GM19023 (cell line): ENCODE measurements around the gene WBP2.

Experiments used
- ATAC-seq: cut with Tn5 transposase; IDR thresholded peaks from one replicate; pipeline ENCODE4 v1.9.1; 2021; ENCODE audit warnings: mild to moderate bottlenecking, moderate library complexity; ENCODE audit not compliant: unreplicated experiment

WBP2 gene

DNA sequence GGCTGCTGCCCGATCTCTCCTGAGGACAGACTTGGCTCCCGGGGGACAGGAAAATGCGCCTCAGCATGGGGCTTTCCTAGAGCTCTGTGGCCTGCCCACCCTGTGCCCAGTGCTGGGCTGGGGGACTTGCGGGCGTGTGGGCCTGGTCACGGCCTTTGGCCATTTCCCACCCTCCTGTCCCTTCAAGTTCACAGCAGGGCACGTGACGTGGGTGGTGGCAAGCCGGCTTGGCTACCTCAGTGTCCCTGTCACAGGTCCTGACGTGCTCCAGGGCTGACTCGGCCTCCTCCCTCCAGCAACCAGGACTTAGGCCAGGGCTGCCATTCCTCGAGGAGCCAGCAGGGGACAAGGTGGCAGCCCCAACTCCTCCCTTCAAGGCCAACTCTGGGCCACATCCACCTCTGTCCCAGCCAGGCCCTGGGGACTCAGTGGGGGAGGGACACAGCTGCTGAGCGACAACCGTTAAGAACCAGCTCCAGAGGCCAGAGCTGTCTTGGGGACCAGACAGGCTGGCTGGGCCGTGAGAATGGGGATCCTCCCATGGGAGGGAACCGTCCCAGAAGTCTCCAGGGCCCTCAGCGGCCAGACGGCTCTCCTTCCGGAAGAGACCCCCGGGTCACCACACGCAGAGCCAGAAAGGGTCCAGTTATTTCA lies 9.9 kb downstream of the WBP2 start:
- ATAC-seq, result peak; percentile 59

DNA sequence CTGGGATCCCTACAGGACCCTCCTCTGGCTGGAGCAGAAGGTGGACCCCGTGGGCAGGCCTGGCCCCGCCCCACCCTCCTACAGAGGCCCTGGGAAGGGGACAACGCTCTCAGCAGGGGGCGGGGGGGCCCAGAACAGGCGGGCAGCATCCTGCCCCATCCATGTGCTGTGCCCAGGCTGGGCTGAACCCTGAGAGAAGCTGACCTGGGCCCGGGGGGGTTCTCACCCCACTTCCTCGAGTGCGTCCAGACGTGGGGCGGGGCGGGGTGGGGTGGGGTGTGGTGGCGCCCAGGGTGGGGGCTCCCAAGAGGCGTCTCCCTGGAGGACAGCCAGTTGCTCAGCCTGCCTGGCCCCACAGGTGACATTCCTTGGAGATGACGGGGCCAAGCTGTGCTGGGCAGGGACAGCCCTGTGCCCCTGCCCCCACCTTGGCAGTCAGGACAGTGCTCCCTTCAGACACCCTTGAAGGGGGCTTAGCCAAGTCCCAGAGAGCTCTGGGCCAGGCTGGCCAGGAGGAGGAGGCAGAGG lies 10.5 kb downstream of the WBP2 start:
- ATAC-seq, result peak; percentile 14

DNA sequence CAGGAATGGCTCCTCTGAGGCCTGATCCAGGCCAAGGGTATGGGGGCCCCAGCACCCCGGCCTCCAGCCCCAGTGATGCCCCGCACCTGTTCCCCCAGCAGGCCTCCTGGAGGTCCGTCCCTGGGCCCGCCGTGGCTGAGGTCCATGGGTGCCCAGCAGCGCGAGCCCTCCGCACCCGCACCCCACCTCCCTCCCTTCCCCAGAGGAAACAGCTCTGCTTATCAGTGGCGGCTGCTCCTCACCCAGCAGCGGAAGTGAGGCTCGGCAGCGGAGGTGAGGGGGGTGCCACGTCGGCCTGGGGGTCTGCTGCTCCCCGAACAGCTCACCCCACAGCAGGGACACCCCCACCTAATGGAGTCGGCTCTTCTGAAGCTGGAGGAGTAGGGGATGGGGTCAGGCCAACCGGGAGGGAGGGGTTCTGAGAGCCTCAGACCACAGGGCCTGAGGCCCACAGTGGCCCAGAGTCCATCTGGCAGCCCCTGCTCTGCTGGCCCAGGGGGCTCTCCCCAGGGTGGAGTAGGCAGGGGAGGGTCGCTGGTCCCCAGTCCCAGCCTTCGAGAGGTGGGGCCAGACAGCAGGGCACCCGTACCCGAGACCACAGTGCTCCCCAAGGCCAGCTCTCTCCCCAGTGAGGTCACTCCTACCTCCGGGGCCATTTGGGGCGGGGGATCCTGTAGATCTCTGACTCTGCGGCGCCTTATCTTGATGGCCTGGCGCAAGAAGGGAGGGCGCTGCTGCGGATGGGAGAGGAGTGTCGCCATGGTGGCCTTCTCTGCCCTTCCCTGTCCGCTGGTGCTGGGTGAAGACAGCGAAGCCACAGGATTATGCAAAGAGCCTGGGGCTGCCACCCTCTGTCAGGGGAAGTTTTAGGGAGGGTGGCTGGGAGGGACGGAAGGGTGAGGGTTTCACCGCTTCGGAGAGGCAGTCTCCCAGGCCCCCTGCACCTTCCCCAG lies 11.3 kb downstream of the WBP2 start, which contains the start of gene UNC13D:
UNC13D (minus strand) TSS at position 828 of the 953 bp plus-strand sequence; CDS start at position 761, 67 bp downstream.
- ATAC-seq, result no peak

- no peak for ATAC-seq
Measured at GRCh38 chr17:75842963-75843576, 12.1 kb downstream of the WBP2 start.

GRCh38 chr17:75842411-75842810 lies 12.7 kb downstream of the WBP2 start:
- ATAC-seq, result no peak

DNA sequence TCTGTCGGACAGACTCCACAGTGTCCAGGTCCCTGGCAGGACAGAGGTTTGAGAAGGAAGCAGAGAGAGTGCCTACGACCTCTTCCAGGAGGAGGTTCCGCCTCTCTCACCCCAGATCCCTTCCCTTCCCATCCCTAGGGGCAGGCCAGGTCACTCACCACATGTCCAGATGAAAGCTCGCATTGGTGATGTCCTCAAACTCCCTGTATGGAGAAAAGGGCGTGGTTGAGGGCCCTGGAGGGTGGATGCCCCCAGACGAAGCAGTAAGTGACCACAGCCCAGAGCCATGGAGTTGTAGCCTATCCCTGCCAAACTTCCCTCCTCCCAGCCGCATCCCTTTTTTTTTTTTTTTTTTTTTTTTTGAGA lies 14.4 kb downstream of the WBP2 start:
- ATAC-seq, result no peak

DNA sequence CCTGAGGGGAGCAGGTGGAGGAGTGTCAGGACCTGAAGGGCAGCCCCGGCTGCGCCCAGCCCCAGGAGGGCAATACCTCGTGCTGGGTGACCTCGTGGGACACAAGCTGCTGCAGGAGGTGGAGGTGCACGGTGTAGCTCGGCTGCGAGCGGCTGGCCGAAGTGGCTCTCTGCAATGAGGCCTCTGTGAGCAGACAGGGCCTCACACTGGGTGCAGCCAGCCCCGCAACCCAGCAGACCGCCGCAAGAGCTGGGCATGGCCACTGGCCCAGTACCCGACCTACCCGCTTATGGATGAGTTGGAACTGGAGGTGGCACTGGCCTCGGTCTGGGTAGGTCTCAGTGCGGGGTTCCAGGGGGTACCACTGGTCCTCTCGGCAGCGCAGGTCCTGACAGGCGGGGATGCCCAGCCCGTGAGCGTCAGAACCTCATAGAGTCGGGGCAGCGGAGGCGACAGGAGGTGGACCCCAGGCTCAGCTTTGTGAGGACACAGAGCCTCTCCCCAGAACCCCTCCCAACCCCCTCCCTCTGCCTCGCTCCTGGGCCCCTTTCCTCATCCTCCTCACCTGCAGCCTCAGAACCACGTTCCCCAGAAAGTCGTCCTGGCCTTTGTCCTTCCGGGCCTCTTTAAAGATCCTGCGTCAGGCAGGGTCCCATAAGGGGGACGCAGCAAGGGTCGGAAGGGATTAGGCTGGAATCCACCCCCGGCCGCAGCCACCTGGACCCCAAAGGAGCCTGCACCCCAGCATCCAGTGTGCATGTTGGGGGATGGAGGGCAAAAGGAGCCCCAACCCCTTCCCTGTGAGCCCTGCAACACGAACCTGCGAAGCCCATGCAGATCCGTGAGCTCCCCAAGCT lies 15.0 kb downstream of the WBP2 start:
- no peak for ATAC-seq

GRCh38 chr17:75838410-75838809 lies 16.7 kb downstream of the WBP2 start:
- no peak for ATAC-seq

DNA sequence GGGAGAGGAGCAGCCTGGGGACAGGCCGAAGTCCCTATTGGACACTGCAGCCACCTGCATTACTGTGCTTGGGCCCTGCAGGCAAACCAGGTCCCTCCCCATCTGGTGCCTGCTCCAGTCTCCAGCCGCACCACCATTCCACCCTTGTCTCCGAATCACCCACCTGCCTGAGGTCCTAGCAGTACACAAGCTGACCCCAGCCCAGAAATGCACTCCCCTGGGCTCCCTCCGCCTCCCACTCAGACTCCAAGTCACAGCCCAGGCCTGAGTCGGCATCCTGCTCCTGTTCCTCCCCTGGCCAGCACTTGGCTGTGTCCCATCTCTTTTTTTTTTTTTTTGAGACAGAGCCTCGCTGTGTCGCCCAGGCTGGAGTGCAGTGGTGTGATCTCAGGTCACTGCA lies 17.2 kb downstream of the WBP2 start:
- no peak for ATAC-seq

- ATAC-seq, result no peak
Measured at GRCh38 chr17:75836605-75837004, 18.5 kb downstream of the WBP2 start.

DNA sequence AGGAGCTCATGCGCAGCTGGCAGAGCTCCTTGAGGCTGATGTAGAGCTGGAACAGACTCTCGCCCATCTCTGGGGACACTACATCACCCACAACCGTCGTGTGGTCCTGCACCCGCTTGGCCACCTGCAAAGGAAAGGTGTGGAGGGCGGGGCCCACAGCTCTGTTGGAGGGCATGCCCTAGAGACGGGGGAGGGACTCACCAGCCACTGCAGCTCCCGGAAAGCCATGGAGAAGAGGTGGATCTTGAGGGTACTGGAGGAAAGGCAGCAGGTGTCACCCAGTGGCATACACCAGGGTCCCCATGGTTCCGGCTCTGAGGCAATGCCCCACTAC lies 19.5 kb downstream of the WBP2 start:
- no peak for ATAC-seq

DNA sequence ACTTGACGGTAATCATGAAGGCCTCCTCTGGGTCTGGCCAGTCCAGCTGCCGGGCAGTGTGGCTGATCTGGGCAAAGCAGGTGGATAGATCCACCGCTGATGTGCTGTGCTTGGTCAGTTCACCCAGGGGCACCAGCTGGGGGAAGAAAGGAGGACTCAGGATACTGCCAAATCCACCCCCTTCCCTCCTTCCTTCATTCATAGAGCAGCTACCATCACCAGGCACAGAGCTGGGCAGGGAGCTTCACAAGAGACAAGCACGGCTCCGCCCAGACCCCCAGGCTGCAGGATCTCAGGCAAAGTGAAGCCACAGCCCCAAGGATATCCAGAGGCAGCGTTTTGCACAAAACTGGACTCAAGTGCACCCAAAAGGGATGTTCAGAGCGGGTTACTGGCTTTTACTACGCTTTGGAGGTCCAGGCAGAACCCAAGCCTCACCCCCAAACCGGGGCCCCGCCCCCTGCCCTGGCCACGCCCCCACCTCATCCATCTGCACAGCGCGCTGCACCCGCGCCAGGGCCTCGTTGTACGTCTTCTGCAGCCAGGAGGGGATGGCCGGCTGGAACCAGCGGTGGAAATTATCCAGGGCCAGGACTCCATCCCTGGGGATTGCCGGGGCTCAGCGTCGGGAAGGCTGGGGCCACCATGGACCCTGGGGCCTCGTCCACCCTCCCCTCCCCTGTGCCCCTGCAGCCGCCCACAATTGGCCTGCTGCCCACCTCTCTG lies 20.0 kb downstream of the WBP2 start:
- no peak for ATAC-seq

GRCh38 chr17:75834279-75834920 lies 20.7 kb downstream of the WBP2 start:
- ATAC-seq, result no peak

DNA sequence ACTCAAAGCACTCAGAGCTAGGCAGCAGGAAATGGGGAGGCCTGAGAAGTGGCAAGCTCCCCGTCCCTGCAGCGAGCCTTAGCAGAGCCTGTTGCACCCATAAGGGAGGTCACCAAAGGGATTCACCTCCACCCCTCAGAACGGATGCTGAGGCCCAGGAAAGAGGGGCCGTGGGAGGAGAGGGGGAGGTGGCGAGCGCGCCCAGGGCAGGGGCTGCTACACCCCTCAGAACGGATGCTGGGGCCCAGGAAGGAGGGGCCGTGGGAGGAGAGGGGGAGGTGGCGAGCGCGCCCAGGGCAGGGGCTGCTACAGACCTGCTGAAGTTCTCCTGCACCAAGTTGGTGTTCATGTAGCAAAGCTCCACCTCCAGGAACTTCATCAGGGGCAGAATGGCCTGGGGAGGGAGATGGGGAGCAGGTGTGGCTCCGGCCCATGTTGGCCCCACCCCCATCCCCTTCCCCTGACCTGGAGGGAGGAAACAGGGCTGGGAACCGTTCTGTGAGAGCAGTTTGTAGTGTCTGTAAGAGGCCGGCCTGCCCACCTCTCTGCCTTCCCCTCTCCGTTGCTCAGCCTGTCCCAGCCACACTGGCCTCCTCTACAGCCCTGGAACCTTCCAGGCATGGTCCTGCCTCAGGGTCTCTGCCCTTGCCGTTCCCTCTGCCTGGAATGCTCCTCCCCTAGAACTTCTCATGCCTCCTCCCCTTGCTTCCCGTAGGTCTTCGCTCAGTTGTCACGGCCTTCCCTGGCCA lies 22.3 kb downstream of the WBP2 start:
- no peak for ATAC-seq

DNA sequence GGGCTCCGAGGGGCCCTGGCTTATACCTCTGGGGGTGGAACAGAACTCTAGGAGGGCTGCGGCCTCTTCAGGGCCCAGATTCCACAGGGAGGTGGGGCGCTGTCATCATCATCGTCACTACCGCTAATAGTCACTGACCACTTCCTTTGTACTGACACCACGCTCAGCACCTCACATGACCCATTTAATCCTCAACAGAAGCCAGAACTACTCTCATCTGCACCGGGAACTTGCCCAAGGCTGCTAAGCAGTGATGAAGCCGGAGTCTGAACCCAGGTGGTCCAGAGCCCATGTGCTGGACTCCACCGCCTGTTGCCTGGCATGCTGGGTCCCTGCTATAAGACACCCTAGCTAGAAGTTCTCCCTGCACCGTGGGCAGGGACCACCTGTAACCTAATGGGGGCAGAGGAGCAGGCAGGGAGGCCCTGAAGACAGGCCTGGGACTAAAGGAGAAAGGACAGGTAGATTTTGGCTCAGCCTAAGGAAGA lies 22.9 kb downstream of the WBP2 start:
- ATAC-seq, result no peak

DNA sequence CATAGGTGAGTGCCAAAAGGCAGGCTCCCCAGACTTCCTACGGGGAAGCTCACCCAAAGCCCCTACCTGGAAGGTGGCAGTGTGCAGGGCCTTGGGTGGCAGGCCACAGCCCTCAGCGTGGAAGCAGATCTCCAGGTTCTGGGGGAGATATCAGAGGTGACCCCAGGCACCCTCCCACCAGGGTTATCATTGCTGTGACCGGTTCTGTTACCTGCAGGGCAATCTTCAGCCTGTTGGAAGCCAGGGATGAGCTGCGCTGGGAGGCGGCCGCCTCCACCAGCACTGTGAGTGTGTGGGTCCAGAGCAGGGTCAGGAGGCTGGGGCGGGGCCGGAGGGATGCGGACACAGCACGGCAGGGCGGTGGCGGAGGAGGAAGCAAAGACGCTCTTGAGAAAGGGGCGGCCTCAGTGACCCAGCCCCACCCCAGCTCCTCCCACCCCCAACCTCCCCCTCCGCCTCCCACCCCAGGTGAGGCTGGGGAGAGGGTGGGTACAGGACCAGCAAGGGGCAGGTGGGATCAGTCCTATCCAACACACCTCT lies 24.0 kb downstream of the WBP2 start:
- ATAC-seq, result no peak

- ATAC-seq, result no peak
Measured at GRCh38 chr17:75830164-75831031, 24.7 kb downstream of the WBP2 start.
